8988T (cell line): ENCODE data around the gene SAA4.

Experiments used
- DNase-seq: peaks from one replicate; pipeline ENCODE4 v3.0.0; 2011

SAA4 gene

DNA sequence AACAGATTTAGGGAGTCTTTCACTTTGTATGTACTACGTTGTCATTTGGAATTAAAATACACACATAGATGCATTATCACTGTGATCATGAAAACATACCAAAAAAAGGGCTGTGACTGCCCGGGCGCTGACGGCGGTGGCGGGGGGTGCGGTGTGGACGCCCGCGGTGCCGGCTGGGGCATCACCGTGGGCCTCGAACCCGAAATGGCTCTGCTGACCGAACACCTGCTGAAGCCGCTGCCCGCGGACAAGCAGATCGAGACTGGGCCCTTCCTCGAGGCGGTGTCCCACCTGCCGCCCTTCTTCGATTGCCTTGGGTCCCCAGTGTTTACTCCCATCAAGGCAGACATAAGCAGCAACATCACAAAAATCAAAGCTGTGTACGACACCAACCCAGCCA is 47.8 kb downstream of the SAA4 start:
- DNase-seq = no peak
